Ramos (cell line): ENCODE measurements around the gene SUMO2.
"Not testable (repeated sequence)": the region's sequence is repeated elsewhere in the genome, so short reads cannot be mapped to it uniquely, and the experiment has no call there.

ENCODE experiments used
- in situ Hi-C: fragments of 300-500 bp; cut with MboI; formaldehyde crosslinking; loops from one replicate; pipeline ENCODE4 v1.14.3; 2022; ENCODE audit warnings: low sequenced_read_pairs; ENCODE audit not compliant: unreplicated experiment

Gene SUMO2

DNA sequence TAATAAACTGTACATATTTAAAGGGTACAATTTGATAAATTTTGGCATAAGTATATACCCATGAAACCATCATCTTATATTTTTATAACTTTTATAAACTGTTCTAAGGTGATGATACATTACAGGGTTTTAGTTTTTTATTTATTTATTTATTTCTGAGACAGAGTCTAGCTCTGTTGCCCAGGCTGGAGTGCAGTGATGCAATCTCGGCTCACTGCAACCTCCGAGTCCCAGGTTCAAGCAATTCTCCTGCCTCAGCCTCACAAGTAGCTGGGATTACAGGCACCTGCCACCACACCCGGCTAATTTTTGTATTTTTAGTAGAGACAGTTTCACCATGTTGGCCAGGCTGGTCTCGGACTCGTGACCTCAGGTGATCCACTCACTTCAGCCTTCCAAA lies 54.8 kb downstream of the SUMO2 start:
- in situ Hi-C loops: not testable (repeated sequence)

DNA sequence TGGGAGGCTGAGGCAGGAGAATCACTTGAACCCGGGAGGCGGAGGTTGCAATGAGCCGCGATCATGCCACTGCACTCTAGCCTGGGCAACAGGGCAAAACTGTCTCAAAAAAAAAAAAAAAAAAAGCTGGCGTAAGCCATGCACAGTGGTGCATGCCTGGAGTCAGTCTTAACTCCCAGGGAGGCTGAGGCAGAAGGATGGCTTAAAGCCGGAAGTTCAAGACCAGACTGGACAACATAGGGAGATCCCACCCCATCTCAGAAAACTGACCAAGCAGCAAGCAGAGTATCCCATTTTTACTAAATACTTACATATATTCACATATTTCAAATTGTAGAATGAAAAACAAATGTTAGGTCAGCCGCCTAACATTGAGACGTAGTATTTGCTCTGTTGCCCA lies 55.8 kb downstream of the SUMO2 start:
- in situ Hi-C loops: no loop called here

DNA sequence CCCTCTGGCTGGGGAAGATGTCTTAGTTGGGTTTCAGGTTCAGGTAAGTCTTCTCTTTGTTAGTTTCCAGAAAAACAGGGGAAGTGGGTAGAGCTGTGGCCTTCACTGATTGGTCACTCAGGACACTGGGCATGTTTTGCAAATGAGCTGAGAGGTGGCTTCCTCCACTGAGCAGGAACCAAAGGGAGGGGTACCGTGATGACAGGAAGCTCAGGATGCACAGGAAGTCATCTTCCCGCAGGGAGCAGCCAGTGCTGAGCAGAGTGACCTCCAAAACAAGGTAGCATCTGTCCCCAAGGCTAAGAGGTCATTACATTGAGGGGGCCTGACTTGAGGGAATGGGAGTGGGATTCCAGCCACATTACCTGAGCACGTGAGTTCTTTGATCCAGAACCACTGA lies 56.8 kb downstream of the SUMO2 start:
- in situ Hi-C loops: no loop called here

DNA sequence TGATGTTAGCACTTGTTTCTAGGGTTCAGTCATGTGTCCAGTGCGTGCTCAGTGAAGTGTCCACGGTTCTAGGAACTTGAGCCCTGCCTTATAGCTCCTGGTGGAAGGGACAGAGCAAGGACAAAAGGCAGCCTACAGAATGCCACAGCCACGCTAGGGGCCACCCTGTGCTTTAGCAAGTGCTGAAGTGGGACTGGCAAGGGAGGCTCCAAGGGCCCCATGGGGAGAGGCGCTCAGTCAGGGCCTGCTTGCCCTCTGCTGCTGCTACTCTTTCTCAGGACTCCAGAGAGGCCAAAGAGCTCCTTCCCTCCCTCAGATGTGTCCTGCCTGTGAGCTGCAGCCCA lies 58.0 kb downstream of the SUMO2 start:
- in situ Hi-C loops: no loop called here

DNA sequence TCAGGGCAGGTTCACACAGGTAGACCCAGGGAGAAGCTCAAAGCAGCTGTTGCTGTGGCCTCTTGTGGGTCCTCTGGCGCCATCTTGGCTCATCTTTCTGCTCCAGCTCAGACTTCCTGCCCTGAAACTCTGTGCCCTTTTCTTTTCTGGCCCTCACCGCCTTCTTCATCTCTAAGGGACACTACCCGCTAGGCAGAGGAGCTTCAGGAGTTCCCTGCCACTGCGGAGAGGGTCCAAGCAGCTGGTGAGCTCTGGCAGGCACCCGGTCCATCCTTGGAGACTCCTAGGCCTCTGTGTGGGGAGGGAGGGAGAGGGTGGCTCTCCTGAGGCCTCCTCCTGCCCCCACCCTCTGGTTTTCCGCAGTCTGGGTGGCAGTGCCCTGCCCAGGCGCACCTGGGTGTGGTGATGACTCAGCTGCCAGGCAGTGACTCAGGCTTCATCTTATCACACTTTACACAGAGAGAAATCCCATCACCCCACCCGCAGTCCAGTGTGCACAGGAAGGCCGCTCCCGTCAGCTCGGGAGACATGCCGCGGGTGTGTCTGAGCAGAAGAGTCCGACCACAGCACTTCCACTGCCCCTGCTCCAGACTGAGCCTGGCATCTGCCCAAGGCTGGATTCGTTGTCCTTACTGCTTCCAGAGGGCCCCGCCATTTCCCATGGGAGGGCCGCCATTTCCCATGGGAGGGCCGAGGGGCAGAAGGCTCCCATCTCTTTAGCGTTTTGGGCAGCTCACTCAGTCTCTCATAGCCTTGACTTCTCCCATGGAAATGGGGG lies 58.5 kb downstream of the SUMO2 start:
- in situ Hi-C loops: no loop called here

DNA sequence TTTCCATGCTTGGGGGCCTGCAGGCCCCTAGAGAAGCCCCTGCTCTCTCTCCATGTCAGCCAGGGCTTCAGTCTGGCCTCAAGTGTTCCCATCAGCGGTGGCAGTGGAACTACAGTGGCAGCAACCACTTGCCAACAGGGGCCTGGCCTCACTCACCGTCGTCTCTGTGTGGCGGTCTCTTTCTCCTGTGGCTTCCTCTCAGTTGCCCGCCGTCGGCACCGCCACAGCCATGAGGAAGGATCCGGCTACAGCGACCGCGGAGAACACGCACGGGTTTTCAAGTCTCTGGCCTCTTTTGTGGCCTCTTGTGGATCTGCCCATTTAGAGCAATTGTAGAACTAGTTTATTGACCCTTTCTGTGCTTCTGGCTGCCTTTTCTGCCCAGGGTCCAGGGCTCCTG lies 64.5 kb downstream of the SUMO2 start:
- in situ Hi-C loops: loop anchor here (5.0 kb wide), 1 partner anchor 294 kb away; no protein-coding TSS in a partner anchor

DNA sequence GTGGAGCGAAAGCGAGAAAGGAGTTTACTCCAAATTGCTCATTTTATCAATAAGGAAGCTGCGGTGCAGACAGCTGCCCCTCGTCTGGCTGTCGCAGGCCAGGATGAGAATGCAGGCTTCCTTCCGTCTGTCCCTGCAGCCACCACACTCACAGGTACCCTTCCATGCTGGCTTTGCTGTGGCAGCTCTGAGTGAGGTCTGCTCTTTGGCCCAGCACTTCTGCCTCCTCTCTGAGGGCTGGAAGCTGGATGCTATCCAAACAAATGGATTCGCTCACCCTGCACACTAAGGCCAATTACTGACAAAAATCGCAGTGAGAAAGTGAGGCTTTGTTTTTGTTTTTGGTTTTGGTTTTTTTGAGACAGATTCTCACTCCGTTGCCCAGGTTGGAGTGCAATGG lies 66.0 kb downstream of the SUMO2 start:
- in situ Hi-C loops: loop anchor here (5.0 kb wide), 1 partner anchor 296 kb away; no protein-coding TSS in a partner anchor
